Stimulated activated CD4-positive, alpha-beta T cell treated with anti-CD3 and anti-CD28 coated beads, Interleukin-12 subunit alpha, Interleukin-12 subunit beta, amount 100 ng/mL, for 24 hours (primary cell): Measurements from ENCODE around the gene P4HB.

Source experiments
- DNase-seq, 2 experiments: peaks; one replicate each; pipeline ENCODE4 v3.0.0-alpha.2; 2020; ENCODE audit warnings: low read depth in 2 of 2

P4HB gene

GRCh38 chr17:81832608-81833159 lies 27.7 kb downstream of the P4HB start:
- DNase-seq, result peak; percentile 18 to 38

- peak; percentile 10 to 26 for DNase-seq
These were observed 28.3 kb downstream of the P4HB start for GRCh38 chr17:81831957-81832607.

- DNase-seq, result no peak
These were observed 28.8 kb downstream of the P4HB start for GRCh38 chr17:81831563-81831956.

GRCh38 chr17:81829858-81830257 lies 30.5 kb downstream of the P4HB start:
- DNase-seq, result no peak

GRCh38 chr17:81828656-81829055 lies 31.7 kb downstream of the P4HB start:
- no peak for DNase-seq

GRCh38 chr17:81825841-81826466 lies 34.4 kb downstream of the P4HB start:
- DNase-seq, result no peak

GRCh38 chr17:81824595-81824994 lies 35.7 kb downstream of the P4HB start:
- no peak for DNase-seq

- DNase-seq, result no peak
These were observed 36.4 kb downstream of the P4HB start for GRCh38 chr17:81823820-81824550.

- no peak for DNase-seq
These were observed 37.1 kb downstream of the P4HB start for GRCh38 chr17:81822996-81823819.

GRCh38 chr17:81822312-81822637 lies 38.1 kb downstream of the P4HB start:
- DNase-seq, result no peak

- no peak for DNase-seq
These were observed 38.6 kb downstream of the P4HB start for GRCh38 chr17:81821603-81822311.

GRCh38 chr17:81821147-81821546 lies 39.2 kb downstream of the P4HB start:
- DNase-seq, result no peak

GRCh38 chr17:81819708-81820107 lies 40.6 kb downstream of the P4HB start:
- DNase-seq, result no peak

GRCh38 chr17:81817758-81818147 lies 42.6 kb downstream of the P4HB start:
- no peak for DNase-seq

GRCh38 chr17:81815646-81815986 lies 44.7 kb downstream of the P4HB start:
- DNase-seq, result no peak

- no peak for DNase-seq
These were observed 45.3 kb downstream of the P4HB start for GRCh38 chr17:81814748-81815645.

- no peak for DNase-seq
These were observed 46.3 kb downstream of the P4HB start for GRCh38 chr17:81813861-81814683.

GRCh38 chr17:81813371-81813684 lies 47.0 kb downstream of the P4HB start:
- DNase-seq, result no peak

- DNase-seq, result no peak
These were observed 47.6 kb downstream of the P4HB start for GRCh38 chr17:81812571-81813370.
